Ureter (tissue), 1 donor: ENCODE measurements around the gene EMP1. TPM values are rescaled to one million over a fixed set of nuclear protein-coding genes. Genes with fewer than 3 reads are reported as not detected.

Source experiments
- DNase-seq: peaks from one replicate; pipeline ENCODE4 v3.0.0-alpha.2; 2020; ENCODE audit warnings: low spot score
- total RNA-seq: library from RNA; stranded (reverse); gene quantifications from one replicate; pipeline ENCODE4 v1.2.4, GENCODE V29; 2023
- donor health status: DM: yes; HTN: yes; CAD: no.

EMP1 gene
- total RNA-seq, 1 donor from 2014 or later: 193 TPM

DNA sequence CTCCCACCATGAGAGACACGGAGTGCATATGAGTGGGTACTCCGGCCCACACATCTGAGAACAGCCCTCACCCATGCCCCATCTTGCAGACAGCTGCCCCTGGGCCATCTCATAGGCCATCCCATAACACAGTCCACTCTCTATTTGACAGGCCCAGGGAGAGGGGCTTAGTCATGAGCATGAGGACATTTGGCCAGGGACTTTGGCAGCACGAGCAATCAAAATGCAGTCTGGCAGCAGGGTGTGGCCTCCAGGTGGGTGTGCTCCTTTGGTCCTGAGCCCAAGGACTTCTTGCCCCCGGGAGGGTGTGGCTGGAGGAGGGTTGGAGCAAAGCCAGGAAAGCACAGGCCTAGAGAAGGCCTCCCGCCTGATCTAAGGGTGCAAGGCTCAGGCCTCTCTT lies 25.6 kb downstream of the EMP1 start:
- DNase-seq: no peak

DNA sequence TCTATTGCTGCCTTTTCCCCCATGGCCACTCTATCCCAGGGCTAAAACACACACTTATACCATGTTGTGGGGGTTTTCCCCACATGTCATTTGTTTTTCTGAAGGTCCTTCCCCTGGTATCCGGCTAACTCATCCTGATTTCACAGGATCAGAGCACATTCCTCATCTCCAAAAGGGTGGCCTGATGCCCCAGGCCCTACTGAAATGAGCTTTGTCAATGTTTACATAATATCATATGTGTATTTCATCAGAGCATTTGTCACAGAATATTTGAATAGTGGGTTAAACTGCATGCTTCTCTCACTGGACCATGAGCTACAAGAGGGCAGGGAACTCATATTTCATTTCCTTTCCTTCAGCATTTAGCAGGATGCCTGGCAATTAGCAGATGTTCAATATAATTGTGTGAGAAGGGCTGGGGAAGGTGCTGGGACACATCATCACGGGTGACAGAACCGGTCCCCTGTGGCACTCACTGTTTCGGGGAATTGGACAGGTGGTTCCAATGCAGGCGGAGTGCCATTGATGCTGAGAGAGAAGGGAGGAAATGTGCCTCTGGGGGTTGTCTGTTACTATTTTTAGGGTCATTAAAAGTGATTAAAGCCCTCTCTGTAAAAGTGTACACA lies 26.8 kb downstream of the EMP1 start:
- no peak for DNase-seq

DNA sequence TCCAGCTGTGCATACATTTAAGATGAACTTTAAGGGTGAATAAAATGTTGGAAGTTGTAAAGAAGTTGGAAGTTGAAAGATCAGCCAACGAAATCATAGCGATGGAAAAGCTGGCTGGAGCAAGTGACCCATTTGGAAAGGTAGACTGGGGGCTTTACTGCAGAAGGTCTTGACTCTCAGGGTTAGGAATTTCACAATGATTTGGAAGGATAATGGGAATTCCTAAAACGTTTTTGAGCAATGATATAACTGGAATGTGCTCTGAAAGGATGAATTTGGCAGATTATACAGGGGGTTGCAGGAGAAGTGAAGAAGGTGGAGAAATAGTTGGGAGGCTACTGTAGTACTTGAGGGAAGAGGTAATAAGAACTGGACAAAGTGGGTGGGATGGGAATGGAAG lies 27.4 kb downstream of the EMP1 start:
- no peak for DNase-seq

DNA sequence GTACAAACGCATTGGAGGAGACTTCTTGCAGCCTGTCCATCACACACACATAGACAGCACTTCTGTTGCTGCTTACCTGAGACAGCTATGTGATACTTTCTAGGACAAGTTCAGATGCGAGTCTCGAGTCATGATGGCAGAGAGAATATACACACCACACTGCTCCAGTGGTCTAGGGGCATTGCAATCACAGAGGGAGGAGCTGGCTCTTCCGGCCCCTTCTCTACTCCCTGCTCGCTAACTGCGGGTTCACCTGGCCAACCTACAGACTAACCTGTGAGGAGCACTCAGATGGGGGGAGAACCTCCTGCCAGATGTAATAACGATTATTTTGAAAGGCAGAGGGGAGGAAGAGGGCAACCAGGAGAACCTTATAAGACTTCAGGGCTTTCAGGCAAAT lies 30.7 kb downstream of the EMP1 start:
- no peak for DNase-seq

DNA sequence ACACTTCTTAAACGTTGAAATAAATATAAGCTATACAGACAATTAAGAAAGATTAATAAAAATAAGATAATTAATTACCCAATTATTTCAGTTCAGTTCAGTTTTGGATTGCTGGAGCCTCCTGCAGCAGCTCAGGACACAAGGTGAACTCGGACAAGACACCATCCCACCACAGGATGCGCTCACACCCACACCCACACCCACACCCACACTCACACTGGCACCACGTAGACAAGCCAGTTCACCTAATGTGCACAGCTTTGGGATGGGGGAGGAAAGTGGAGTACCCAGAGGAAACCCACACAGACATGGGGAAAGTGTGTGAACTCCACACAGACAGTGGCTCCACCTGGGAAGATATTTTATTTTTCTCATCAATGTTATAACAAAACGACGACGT lies 32.1 kb downstream of the EMP1 start:
- no peak for DNase-seq

DNA sequence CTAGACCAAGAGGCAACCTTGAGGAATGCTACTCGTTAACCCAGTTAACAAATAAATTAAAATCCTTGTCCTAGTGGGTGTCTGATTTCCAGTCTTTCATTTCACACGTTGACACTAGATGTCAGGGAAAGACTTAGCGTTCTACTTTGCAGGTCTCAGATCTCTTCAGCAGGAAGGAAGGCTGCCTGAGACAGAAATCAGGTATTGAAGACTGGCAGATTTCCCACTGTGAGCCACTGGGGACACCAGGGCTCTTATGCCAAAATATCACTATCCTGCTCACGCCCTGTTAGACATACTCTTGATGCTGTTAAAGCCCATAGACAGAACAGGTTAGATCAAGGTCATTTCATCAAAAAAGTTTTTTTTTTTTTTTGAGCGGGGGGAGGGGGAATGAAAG lies 33.0 kb downstream of the EMP1 start:
- DNase-seq: no peak

DNA sequence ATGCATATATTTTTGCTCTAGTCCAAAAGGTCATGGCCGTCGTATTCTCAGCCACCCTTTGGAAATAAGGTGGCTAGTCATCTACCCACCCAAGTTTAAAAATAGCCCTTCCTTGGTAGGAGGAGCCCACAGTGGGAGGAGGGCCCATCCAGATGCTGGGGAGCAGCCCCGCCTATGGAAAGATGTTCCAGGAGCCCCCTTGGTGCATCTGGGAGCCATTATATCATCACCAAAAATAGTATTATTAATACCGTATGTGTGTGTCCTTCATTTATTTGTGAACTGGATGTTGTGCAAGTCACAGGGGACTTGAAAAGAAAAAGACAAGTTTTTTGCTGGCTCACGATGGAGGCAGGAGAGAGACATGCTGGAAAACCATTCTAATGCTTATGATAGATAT lies 34.0 kb downstream of the EMP1 start:
- no peak for DNase-seq

DNA sequence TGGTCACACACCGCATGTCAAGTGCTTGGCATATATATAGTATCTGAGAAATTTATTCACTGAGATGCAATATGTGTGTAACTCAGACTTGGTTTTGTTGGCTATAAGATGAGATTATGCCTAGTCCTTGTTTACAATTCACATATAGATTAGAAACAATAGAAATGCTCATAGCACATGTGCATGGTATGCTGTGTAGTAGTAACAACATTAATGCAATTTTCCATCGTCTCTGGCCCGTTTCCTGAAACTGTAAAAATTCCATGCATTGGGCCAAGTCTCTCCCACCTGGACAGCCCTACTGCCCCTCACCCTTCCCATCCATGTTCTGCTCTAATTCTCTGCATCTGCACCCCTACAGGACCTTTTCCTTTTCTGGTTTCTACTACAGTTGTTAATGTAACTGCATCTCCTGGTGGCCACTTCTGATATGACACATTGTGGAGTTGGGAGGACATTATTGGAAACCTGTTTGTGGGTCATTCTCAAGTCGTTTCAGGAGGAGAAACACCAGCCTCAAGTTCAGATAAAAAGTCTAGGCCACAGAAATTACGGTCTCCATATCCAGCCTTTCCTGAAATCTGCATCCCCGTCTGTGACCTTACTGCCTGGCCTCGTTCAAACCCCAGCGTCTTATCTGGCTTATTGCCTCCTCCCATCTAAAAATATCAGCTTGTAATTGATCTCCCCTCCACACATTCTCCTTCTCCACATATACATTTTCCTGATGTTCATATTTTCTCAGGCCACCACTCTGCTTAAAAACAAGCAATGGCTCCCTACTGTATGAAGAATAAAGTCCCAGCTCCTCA lies 37.5 kb downstream of the EMP1 start:
- peak; percentile 61 for DNase-seq

DNA sequence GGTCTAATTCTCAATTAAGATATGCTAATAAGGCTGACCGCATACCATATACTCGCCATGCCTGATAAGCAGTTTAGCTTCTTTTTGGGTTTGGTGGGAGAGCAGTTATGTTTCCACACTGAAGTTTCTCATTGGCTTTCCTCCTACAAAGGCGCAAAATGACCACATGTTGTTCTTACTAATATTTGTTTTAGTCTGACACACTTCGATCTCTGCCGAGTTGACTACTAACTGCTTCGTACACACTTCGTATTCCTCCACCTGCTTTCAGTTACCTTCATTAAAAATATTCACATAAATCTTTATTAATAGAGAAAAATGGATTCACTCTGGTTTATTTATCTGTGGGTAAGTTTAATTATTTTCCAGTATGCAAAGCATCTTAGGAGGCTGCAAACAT lies 41.7 kb downstream of the EMP1 start:
- no peak for DNase-seq

DNA sequence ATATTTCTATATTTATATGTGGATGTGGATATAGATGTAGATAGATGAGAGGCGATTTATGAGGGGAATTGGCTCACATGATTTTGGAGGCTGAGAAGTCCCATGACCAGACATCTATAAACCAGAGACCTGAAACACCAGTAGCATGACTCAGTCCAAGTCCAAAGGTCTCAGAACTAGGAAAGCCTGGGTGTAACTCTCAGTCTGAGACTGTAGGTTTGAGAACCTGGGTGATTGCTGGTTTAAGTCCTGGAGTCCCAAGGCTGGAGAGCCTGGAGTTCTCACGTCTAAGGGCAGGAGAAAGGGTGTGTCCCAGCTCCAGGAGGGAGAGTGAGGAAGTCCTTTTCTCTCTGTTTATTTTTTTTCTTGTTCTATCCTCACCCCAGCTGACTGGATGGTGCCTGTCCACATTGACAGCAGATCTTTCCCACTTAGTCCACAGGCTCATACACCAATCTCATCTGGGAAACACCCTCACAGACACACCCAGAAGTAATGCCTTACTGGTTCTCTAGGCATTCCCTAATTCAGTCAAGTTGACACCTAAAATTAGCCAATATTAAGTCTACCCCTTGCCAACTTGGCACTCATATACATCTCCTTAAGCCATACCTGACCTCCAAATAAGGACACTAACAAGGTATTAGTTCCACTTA lies 45.4 kb downstream of the EMP1 start:
- DNase-seq: no peak

DNA sequence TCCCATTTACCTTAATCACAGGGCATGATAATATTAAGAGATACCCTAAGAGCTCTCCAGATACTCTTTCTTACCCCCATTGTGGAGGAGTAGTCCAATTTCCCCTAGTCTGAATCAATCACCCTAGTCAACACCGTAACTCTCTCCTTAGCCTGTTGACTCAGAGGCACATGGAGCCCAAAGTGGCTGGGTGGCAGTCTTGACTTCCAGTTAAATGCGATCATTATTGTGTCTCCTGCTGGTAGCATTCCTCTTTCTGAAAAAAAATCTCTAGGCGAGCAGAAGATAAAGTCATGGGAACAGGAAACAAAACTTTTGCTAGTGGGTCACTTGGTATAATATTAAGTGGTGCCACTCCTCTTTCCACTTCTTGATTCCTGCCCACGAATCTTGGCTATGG lies 46.4 kb downstream of the EMP1 start:
- no peak for DNase-seq

DNA sequence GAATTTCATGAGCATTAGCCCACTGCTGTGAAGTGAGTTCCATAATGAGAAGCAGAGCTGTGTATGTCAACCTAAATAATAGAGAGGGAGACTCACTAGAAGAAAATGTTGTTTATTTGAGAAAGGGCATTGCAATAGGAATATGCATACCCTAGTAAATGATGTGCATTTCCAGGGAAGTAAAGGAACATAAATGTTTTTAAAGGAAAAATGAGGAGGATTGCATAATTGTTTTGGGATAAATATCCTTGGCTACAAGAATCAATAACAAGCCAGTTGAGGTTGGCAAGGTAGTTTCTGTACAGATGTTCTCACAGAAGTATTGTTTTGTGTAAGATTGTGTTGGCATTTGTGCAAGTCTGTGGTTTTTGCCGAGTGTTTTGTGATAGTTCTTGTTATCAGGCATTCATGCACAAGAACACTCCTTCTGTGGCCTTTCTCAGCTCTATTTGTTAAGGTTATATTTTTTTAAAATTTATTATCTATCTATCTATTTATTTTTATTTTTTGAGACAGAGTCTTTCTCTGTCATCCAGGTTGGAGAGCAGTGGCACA lies 47.1 kb downstream of the EMP1 start:
- DNase-seq: no peak

DNA sequence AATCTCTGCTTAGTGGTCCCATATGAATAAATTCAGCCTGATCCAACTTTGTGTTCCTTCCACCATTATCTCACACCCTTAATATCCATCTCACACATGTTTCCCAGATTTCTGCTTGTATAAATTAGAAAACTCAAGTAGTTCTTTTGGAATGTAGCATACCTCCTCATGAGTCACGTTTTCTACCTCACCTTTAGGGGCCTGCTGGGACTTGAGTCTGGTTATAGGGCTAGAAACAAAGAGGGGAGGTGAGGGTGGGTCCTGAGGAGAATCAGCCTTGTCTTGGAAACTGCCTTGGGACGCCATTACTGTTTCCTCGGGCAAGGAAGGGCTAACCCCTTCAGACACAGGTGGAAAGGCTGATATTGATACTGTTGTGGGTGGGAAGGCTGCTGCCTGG lies 51.1 kb downstream of the EMP1 start:
- DNase-seq: no peak

DNA sequence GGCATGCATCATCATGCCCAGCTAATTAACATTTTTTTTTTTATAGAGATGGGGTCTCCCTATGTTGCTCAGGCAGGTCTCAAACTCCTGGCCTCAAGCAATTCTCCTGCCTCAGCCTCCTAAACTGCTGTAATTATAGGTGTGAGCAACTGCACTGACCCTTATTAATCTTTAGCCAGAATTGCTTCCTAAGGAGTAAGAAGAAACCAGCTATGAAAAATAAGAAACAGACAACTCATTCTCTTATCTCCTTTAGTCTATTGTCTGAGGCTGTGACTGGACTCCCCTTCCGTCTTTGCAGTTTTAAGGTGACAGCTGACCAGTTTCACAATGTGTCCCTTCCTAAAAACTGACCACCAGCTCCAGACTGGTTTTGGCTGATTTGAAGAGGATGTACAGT lies 52.4 kb downstream of the EMP1 start:
- DNase-seq: no peak

DNA sequence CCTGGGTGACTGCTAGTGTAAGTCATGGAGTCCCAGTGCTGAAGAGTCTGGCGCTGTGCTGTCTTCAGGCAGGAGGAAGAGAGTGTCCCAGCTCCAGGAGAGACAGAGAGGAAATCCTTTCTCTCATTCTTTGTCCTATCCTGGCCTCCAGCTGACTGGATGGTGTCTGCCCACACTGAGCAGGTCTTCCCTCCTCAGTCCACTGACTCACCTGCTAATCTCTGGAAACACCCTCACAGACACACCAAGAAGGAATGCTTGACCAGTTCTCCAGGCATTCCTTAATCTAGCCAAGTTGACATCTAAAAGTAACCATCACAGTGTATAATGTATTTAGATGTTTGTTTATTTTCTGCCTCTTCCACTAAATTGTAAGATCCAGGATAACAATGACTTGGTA lies 53.9 kb downstream of the EMP1 start:
- no peak for DNase-seq

DNA sequence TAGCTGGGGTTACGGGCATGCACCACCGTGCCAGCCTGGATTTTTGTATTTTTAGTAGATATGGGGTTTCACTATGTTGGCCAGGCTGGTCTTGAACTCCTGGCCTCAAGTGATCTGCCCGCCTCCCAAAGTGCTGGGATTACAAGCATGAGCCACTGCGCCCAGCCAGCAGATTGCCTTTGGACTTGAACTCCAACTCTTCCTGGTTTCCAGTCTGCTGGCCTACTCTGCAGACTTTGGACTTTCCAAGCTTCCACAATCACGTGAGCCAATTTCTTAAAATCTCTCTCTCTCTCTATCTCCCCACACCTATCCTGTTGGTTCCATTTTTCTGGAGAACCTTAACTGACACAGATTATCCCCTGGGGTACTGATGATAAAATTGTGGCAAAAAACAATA lies 55.0 kb downstream of the EMP1 start:
- no peak for DNase-seq

DNA sequence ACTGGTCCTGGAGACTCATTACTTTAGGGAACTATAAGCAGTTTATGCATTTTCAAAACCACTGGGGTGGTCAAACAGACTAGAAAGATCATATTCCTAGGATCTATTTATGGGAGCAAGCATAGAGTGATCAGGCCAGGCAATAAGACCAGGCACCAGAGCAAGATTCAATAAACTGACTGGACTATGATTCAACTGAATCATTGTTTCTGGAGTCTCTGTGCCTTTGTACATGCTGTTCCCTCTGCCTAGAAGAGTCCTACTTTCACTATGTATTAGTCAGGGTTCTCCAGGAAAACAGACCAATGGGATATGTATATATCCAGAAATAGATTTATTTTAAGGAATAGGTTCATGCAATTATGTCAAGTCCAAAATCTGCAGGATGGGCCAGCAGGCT lies 55.5 kb downstream of the EMP1 start:
- DNase-seq: no peak

DNA sequence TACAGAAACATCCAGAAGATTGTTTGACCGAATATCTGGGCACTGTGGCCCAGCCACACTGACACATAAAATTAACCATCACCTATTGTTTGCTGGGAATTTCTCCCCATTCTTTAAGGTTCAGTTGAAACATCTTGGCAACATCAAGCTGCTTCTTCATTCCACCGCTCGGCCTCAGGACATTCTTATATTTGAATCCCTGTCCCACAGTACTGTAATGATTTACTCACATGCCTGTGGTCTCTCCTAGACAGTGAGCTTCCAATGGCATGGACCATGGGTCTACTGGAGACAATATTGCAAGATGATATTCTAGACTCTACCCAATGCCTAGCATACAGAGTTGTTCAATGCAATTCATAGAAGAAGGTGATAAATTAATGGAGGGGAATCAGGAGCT lies 56.1 kb downstream of the EMP1 start:
- no peak for DNase-seq

DNA sequence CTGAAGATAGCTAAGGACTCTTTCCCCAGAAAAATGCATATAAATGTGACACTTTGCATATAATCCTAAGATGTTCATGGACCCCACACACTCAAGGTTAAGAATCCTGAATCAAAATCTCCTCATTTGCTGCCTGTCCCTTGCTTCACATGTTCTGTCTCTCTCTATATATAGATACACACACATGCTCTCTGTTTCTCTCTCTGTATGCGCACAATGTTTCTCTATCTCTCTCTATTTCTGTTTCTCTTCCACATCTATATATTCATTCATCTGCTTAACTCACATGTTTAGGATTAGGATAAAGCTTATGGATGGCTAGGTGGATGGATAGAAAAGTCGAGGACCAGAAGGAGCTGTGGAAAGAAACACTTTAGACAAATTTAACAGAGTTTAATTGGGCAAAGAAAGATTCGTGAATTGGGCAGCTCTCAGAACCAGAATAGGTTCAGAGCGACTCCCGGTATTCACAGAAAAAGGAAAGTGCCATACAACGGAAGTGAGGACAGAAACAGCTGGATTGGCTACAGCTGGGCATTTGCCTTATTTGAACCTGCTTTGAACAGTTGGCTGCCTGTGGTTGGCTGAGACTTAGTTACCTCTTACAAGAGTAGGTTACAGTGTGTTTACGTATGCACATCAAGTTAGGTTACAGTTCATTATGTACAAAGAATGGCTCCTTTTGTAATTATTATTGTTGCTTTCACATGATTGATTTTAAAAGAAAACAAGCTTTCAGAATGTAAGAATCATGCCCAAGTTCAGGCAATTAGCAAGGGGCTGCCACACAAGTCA lies 57.6 kb downstream of the EMP1 start:
- DNase-seq: no peak

DNA sequence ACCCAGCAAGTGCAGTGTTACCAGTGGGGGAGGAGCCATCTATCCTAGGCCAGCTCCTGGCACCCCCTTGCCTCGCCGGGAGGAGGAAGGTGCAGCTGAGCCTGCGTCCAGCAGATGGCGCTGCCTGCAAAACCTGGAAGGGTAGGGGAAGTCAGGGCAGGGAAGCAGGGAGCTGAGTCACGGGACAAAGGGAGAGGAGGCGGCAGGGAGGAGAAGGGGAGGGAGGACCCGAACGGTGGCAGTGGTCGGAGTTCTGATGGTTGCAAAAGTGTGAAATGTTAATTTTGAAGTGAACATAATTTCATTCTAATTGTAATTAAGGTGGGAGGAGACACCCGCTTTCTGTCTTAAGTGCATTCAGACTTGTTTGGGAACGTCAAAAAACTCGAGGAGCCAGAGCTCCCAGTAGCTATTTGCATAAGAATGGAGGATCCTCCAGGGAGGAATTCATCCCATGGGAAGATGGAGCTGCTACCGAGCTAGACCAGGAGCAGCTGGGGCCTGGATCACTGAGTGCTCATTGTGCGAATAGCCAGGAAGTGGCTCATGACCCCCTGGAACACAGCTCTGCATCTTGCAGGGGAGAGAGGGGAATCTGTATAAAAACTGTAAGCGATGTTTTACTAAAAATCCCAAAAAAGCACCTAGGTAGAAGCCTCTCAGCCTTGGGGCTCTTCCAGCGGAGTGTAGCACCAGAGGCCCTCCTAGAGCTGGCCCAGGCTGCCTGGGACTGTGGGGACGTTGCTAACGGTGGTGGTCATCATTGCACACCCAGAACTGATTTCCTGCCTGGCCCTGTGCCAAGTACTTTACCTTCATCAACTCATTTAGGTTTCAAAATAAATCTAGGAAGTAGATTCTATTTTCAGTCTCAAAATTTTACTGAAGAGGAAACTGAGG lies 59.5 kb downstream of the EMP1 start:
- DNase-seq: peak; percentile 94

DNA sequence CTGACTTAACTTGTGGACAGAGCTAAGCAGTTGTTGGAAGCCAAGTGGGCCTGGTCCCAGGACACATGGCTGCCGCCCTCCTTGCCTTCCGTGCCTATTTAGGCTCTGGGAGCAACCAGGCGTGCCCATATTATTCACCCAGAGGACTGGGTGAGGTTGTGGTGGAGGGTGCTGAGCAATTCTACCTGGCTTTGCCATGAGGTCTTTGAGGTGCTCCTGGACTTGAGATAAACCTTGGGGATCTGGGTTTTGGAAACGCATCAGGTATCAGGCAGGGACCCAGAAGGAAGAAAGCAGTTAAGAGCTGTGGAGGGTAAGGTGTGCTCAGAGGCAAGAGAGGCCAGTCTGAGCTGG lies 60.1 kb downstream of the EMP1 start:
- DNase-seq: no peak
